DND-41 (cell line): ENCODE data around the gene CSF2.

Source experiments
- ATAC-seq: fragments of 200-7000 bp; cut with Tn5 transposase; 3 replicates; pipeline ENCODE4 v1.9.1; 2021; ENCODE audit warnings: low read depth; ENCODE audit not compliant: insufficient read depth
- DNase-seq: peaks from one replicate; pipeline ENCODE4 v3.0.0-alpha.2; 2020
- H2AFZ ChIP-seq: 2 replicates; pipeline ENCODE4 v1.6.0; 2012; ENCODE audit warnings: low read depth, low read length
- H3K27ac ChIP-seq: 2 replicates; pipeline ENCODE4 v1.5.1; 2012; ENCODE audit warnings: low read length, inconsistent platforms
- H3K27me3 ChIP-seq: fragments of 200-600 bp; sonication (generic); 2 replicates; pipeline ENCODE4 v1.6.0; 2012; ENCODE audit warnings: low read length, mild to moderate bottlenecking, inconsistent platforms; ENCODE audit not compliant: insufficient read depth, poor library complexity
- H3K36me3 ChIP-seq: 2 replicates; pipeline ENCODE4 v1.5.1; 2012; ENCODE audit warnings: low read length, inconsistent platforms; ENCODE audit not compliant: insufficient read depth
- H3K4me1 ChIP-seq: 2 replicates; pipeline ENCODE4 v1.5.1; 2012; ENCODE audit warnings: mild to moderate bottlenecking, low read length; ENCODE audit not compliant: insufficient read depth
- H3K4me2 ChIP-seq: 2 replicates; pipeline ENCODE4 v1.6.0; 2012; ENCODE audit warnings: mild to moderate bottlenecking, moderate library complexity, low read length, inconsistent platforms; ENCODE audit not compliant: insufficient read depth
- H3K4me3 ChIP-seq, 2 experiments: fragments of 200-600 bp in 1 of 2; shearing (Covaris generic) in 1 of 2; 2 replicates each; pipeline ENCODE4 v1.5.1; 2012 to 2016; ENCODE audit warnings: inconsistent platforms in 2 of 2, low read length in 2 of 2, mild to moderate bottlenecking in 2 of 2, low read depth in 1 of 2, moderate library complexity in 1 of 2
- H3K79me2 ChIP-seq: 2 replicates; pipeline ENCODE4 v1.6.0; 2012; ENCODE audit warnings: low read length, inconsistent platforms; ENCODE audit not compliant: insufficient read depth
- H3K9ac ChIP-seq: 2 replicates; pipeline ENCODE4 v1.6.0; 2012; ENCODE audit warnings: low read depth, mild to moderate bottlenecking, inconsistent platforms, low read length, moderate library complexity
- H3K9me3 ChIP-seq: 2 replicates; pipeline ENCODE4 v1.5.1; 2012; ENCODE audit warnings: low read length, moderate library complexity, mild to moderate bottlenecking, inconsistent platforms; ENCODE audit not compliant: insufficient read depth, severe bottlenecking
- H4K20me1 ChIP-seq: 2 replicates; pipeline ENCODE4 v1.6.0; 2012; ENCODE audit warnings: low read length; ENCODE audit not compliant: insufficient read depth
- CTCF ChIP-seq: IDR thresholded peaks from 2 replicates; pipeline ENCODE4 v1.5.1; 2012; ENCODE audit warnings: borderline replicate concordance, low read length, moderate library complexity, mild to moderate bottlenecking; ENCODE audit not compliant: poor library complexity, severe bottlenecking; ENCODE audit errors: extremely low read depth
- EZH2 ChIP-seq: IDR thresholded peaks from 3 replicates; pipeline ENCODE4 v1.6.1; 2012; ENCODE audit warnings: borderline replicate concordance, low read depth, mild to moderate bottlenecking, moderate library complexity, low read length, inconsistent platforms; ENCODE audit not compliant: severe bottlenecking

Gene CSF2

GRCh38 chr5:132082329-132083023 lies 8.9 kb downstream of the CSF2 start:
- no peak overlapping the region for H3K4me2 ChIP-seq

GRCh38 chr5:132083071-132083678 lies 9.6 kb downstream of the CSF2 start:
- H2AFZ ChIP-seq, result no peak overlapping the region

More at GRCh38 chr5:132082329-132083023, 8.9 kb downstream of the CSF2 start:
- TF ChIP-seq CTCF (no peak), EZH2 (no peak)
- H3K9me3 ChIP-seq, result no peaks in the 10 kb centered on the region
- H3K9ac ChIP-seq, result no peak overlapping the region
- H3K27ac ChIP-seq, result no peak overlapping the region
- H2AFZ ChIP-seq, result no peak overlapping the region
- no peak overlapping the region for H3K4me3 ChIP-seq
- no peak for DNase-seq
- no peaks in the 10 kb centered on the region for H3K79me2 ChIP-seq
- H3K27me3 ChIP-seq, result peaks cover 7% of the 10 kb centered on the region
- no peaks in the 10 kb centered on the region for H3K36me3 ChIP-seq
- H3K4me1 ChIP-seq, result no peaks in the 10 kb centered on the region
- ATAC-seq, result no peak
- no peaks in the 10 kb centered on the region for H4K20me1 ChIP-seq

GRCh38 chr5:132085686-132086085 lies 12.1 kb downstream of the CSF2 start:
- ATAC-seq (no peak), DNase-seq (no peak)
- Histone ChIP-seq H3K36me3 (no peaks in the 10 kb centered on the region), H3K4me1 (no peaks in the 10 kb centered on the region), H3K27me3 (peaks cover 19% of the 10 kb centered on the region), H2AFZ (no peak overlapping the region), H4K20me1 (no peaks in the 10 kb centered on the region; the same call in 1 of the 2 replicates), H3K4me3 (no peak overlapping the region), H3K4me2 (no peak overlapping the region), H3K9ac (no peak overlapping the region), H3K9me3 (no peaks in the 10 kb centered on the region), H3K27ac (no peak overlapping the region), H3K79me2 (no peaks in the 10 kb centered on the region)
- TF ChIP-seq CTCF, result no peak
- no peak for TF ChIP-seq EZH2

More at GRCh38 chr5:132083071-132083678, 9.6 kb downstream of the CSF2 start:
- TF ChIP-seq CTCF (no peak), EZH2 (no peak)
- Histone ChIP-seq H3K4me2 (no peak overlapping the region), H3K4me1 (no peaks in the 10 kb centered on the region), H3K27ac (no peak overlapping the region), H3K79me2 (no peaks in the 10 kb centered on the region), H3K27me3 (peaks cover 14% of the 10 kb centered on the region), H3K9ac (no peak overlapping the region), H3K4me3 (no peak overlapping the region), H4K20me1 (no peaks in the 10 kb centered on the region), H3K36me3 (no peaks in the 10 kb centered on the region), H3K9me3 (no peaks in the 10 kb centered on the region)
- ATAC-seq, result no peak
- DNase-seq, result no peak
